Measurements from ENCODE around the gene IL32. TPM values are rescaled to one million over a fixed set of nuclear protein-coding genes. Genes with fewer than 3 reads are reported as not detected.
A peak's percentile ranks its signal among the peaks of the same experiment; 100 is the strongest.

The IL32 gene
- total and polyA plus RNA-seq, 2 experiments from 2014 or later: 110 to 124 TPM

- Histone ChIP-seq H3K4me2 (peak overlapping the region; percentile 94), H3K4me3 (peak overlapping the region; percentile 94), H3K9me2 (replicated peaks; ENCODE audit: insufficient read depth) (no peaks in the 10 kb centered on the region), H3K27me3 (no peaks in the 10 kb centered on the region), H4K20me1 (ENCODE audit: insufficient read depth, poor library complexity, severe bottlenecking) (no peaks in the 10 kb centered on the region), H3K79me2 (peaks cover 25% of the 10 kb centered on the region), H3K36me3 (replicated peaks; ENCODE audit: insufficient read depth, low read depth) (no peaks in the 10 kb centered on the region), H3K27ac (peak overlapping the region; percentile 61), H3K9me3 (ENCODE audit: low read depth) (no peaks in the 10 kb centered on the region), H2AFZ (peak overlapping the region; percentile 88), H3K4me1 (ENCODE audit: insufficient read depth) (peaks cover 10% of the 10 kb centered on the region)
- no peak for TF ChIP-seq CTCF (IDR thresholded peaks at IDR 0.05; ENCODE audit: poor library complexity)
- no peak for TF ChIP-seq EZH2 (IDR thresholded peaks at IDR 0.05; ENCODE audit: borderline replicate concordance)
- TF ChIP-seq EZH2phosphoT487 (IDR thresholded peaks at IDR 0.05; ENCODE audit: low read depth, severe bottlenecking, unreplicated experiment): no peak
- no peak for DNase-seq (ENCODE audit: low spot score)
- WGBS (ENCODE audit: low lambda C conversion rate, missing lambda C conversion rate): 38% methylated on average over 19 of the region's 19 CpGs
These were observed 47.6 kb downstream of the IL32 start for GRCh38 chr16:3112881-3113574.

GRCh38 chr16:3113765-3114479, 48.5 kb downstream of the IL32 start:
- H2AFZ ChIP-seq: no peak overlapping the region
- H3K36me3 ChIP-seq (replicated peaks; ENCODE audit: insufficient read depth, low read depth): no peaks in the 10 kb centered on the region
- WGBS (ENCODE audit: low lambda C conversion rate, missing lambda C conversion rate): 81% methylated on average over 17 of the region's 17 CpGs
- peak overlapping the region; percentile 94 for H3K4me3 ChIP-seq
- no peak for TF ChIP-seq CTCF (IDR thresholded peaks at IDR 0.05; ENCODE audit: poor library complexity)
- H3K4me2 ChIP-seq: peak overlapping the region; percentile 94
- no peak overlapping the region for H3K27ac ChIP-seq
- no peaks in the 10 kb centered on the region for H3K9me3 ChIP-seq (ENCODE audit: low read depth)
- H3K9me2 ChIP-seq (replicated peaks; ENCODE audit: insufficient read depth): no peaks in the 10 kb centered on the region
- DNase-seq (ENCODE audit: low spot score): no peak
- H3K79me2 ChIP-seq: peaks cover 25% of the 10 kb centered on the region
- no peaks in the 10 kb centered on the region for H4K20me1 ChIP-seq (ENCODE audit: insufficient read depth, poor library complexity, severe bottlenecking)
- peaks cover 10% of the 10 kb centered on the region for H3K4me1 ChIP-seq (ENCODE audit: insufficient read depth)
- H3K27me3 ChIP-seq: no peaks in the 10 kb centered on the region

GRCh38 chr16:3115003-3115402, 49.6 kb downstream of the IL32 start:
- no peak for DNase-seq (ENCODE audit: low spot score)
- H3K79me2 ChIP-seq: peaks cover 25% of the 10 kb centered on the region
- no peaks in the 10 kb centered on the region for H3K9me2 ChIP-seq (replicated peaks; ENCODE audit: insufficient read depth)
- H3K9me3 ChIP-seq (ENCODE audit: low read depth): no peaks in the 10 kb centered on the region
- no peak overlapping the region for H3K4me2 ChIP-seq
- no peak overlapping the region for H3K27ac ChIP-seq
- H3K27me3 ChIP-seq: no peaks in the 10 kb centered on the region
- H4K20me1 ChIP-seq (ENCODE audit: insufficient read depth, poor library complexity, severe bottlenecking): no peaks in the 10 kb centered on the region
- H2AFZ ChIP-seq: no peak overlapping the region
- WGBS (ENCODE audit: low lambda C conversion rate, missing lambda C conversion rate): 96% methylated on average over 12 of the region's 12 CpGs
- no peaks in the 10 kb centered on the region for H3K36me3 ChIP-seq (replicated peaks; ENCODE audit: insufficient read depth, low read depth)
- peaks cover 10% of the 10 kb centered on the region for H3K4me1 ChIP-seq (ENCODE audit: insufficient read depth)
- H3K4me3 ChIP-seq: no peak overlapping the region
- TF ChIP-seq EZH2phosphoT487 (IDR thresholded peaks at IDR 0.05; ENCODE audit: low read depth, severe bottlenecking, unreplicated experiment) (no peak), EZH2 (IDR thresholded peaks at IDR 0.05; ENCODE audit: borderline replicate concordance) (no peak), CTCF (IDR thresholded peaks at IDR 0.05; ENCODE audit: poor library complexity) (no peak)

Measured in hepatocyte (in vitro differentiated cells).